Smooth muscle cell (in vitro differentiated cells): Measurements from ENCODE around the gene IBA57. TPM values are rescaled to one million over a fixed set of nuclear protein-coding genes. Genes with fewer than 3 reads are reported as not detected.

Experiments
- DNase-seq: peaks from one replicate; lab custom pipeline; 2025; ENCODE audit not compliant: unreplicated experiment; lab: John Stamatoyannopoulos, UW
- H2AFZ ChIP-seq: fragments of 200-600 bp; sonication (generic); 2 replicates; pipeline ENCODE4 v1.6.0; 2016; ENCODE audit warnings: antibody characterized with exemption, low read depth, mild to moderate bottlenecking
- H3F3A ChIP-seq: fragments of 200-600 bp; sonication (generic); 2 replicates; pipeline ENCODE4 v1.6.0; 2017; ENCODE audit warnings: antibody characterized with exemption, low read depth
- H3K27ac ChIP-seq: fragments of 200-600 bp; sonication (generic); 2 replicates; pipeline ENCODE4 v1.5.1; 2016; ENCODE audit warnings: low read depth, mild to moderate bottlenecking
- H3K27me3 ChIP-seq: fragments of 200-600 bp; sonication (generic); 2 replicates; pipeline ENCODE4 v1.6.1; 2016; ENCODE audit warnings: low read depth, mild to moderate bottlenecking
- H3K36me3 ChIP-seq: fragments of 200-600 bp; sonication (generic); 2 replicates; pipeline ENCODE4 v1.5.1; 2016; ENCODE audit warnings: low read depth
- H3K4me1 ChIP-seq: fragments of 200-600 bp; sonication (generic); 2 replicates; pipeline ENCODE4 v1.5.1; 2016; ENCODE audit warnings: low read depth
- H3K4me2 ChIP-seq: fragments of 200-600 bp; sonication (generic); 2 replicates; pipeline ENCODE4 v1.6.0; 2016; ENCODE audit warnings: mild to moderate bottlenecking
- H3K4me3 ChIP-seq: fragments of 200-600 bp; sonication (generic); 2 replicates; pipeline ENCODE4 v1.5.1; 2016; ENCODE audit warnings: mild to moderate bottlenecking
- H3K79me2 ChIP-seq: fragments of 200-600 bp; sonication (generic); 2 replicates; pipeline ENCODE4 v1.6.0; 2016; ENCODE audit warnings: low read depth, mild to moderate bottlenecking
- H3K9ac ChIP-seq: fragments of 200-600 bp; sonication (generic); 2 replicates; pipeline ENCODE4 v1.6.0; 2016; ENCODE audit warnings: low read depth
- H3K9me3 ChIP-seq: fragments of 200-600 bp; sonication (generic); replicated peaks from 2 replicates; pipeline ENCODE4 v1.5.1; 2016; ENCODE audit warnings: low read depth
- H4K20me1 ChIP-seq: fragments of 200-600 bp; sonication (generic); 2 replicates; pipeline ENCODE4 v1.6.0; 2016; ENCODE audit warnings: low read depth
- WGBS: methylation state at CpG from one replicate; pipeline ENCODE4 v1.1.7; 2016; ENCODE audit warnings: low lambda C conversion rate; 5-methylcytosine and 5-hydroxymethylcytosine counted together
- polyA plus RNA-seq: library from polyadenylated mRNA; unstranded; fragments of >200 nt; fragmentation: Nextera tagmentation; extraction: Ambion mirVana; gene quantifications from 2 replicates; pipeline ENCODE4 v1.2.1, GENCODE V29; 2016
- total RNA-seq: library from RNA; depleted of rRNA; stranded (reverse); fragments of >200 nt; gene quantifications from 2 replicates; pipeline ENCODE4 v1.2.3, GENCODE V29; 2014
- TF ChIP-seq, protein P1 (sequence below): fragments of 200-600 bp; sonication (generic); IDR thresholded peaks from 2 replicates; pipeline ENCODE4 v1.5.1; 2017; ENCODE audit warnings: borderline replicate concordance, mild to moderate bottlenecking, antibody characterized with exemption; ENCODE audit not compliant: insufficient read depth, poor library complexity, severe bottlenecking

IBA57 gene
- total and polyA plus RNA-seq, 2 experiments from 2014 or later: 1.6 to 1.8 TPM

DNA sequence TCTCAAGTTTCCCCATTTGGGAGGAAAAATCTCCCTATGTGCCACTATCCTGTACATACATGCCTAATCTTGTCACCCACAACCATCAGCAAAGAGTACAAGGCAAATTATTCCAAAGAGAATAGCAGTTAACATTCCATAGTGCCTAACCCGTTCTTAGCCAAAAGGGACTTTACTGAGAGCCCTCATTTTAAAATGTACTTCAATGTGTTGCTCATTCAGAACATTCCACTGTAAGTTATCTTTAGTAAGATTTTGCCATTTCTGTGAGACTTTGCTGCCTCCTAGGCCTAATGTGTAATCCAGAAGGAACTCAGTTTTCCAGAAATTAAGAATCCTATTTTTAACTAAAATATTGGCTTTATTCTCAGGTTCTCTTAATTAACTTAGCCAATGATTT lies 45.3 kb upstream of the IBA57 start:
- Histone ChIP-seq H3K36me3 (peaks cover 4% of the 10 kb centered on the region), H4K20me1 (no peaks in the 10 kb centered on the region), H3K4me3 (no peak overlapping the region), H3K4me2 (no peak overlapping the region), H3F3A (no peaks in the 10 kb centered on the region), H3K9ac (no peak overlapping the region), H3K9me3 (no peaks in the 10 kb centered on the region), H3K4me1 (no peaks in the 10 kb centered on the region), H3K27ac (no peak overlapping the region), H2AFZ (no peak overlapping the region), H3K27me3 (peaks cover 12% of the 10 kb centered on the region), H3K79me2 (no peaks in the 10 kb centered on the region)
- no peak for DNase-seq
- WGBS: 57% methylated on average over 1 of the region's 1 CpG
- TF ChIP-seq, protein P1, sequence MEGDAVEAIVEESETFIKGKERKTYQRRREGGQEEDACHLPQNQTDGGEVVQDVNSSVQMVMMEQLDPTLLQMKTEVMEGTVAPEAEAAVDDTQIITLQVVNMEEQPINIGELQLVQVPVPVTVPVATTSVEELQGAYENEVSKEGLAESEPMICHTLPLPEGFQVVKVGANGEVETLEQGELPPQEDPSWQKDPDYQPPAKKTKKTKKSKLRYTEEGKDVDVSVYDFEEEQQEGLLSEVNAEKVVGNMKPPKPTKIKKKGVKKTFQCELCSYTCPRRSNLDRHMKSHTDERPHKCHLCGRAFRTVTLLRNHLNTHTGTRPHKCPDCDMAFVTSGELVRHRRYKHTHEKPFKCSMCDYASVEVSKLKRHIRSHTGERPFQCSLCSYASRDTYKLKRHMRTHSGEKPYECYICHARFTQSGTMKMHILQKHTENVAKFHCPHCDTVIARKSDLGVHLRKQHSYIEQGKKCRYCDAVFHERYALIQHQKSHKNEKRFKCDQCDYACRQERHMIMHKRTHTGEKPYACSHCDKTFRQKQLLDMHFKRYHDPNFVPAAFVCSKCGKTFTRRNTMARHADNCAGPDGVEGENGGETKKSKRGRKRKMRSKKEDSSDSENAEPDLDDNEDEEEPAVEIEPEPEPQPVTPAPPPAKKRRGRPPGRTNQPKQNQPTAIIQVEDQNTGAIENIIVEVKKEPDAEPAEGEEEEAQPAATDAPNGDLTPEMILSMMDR: no peak

DNA sequence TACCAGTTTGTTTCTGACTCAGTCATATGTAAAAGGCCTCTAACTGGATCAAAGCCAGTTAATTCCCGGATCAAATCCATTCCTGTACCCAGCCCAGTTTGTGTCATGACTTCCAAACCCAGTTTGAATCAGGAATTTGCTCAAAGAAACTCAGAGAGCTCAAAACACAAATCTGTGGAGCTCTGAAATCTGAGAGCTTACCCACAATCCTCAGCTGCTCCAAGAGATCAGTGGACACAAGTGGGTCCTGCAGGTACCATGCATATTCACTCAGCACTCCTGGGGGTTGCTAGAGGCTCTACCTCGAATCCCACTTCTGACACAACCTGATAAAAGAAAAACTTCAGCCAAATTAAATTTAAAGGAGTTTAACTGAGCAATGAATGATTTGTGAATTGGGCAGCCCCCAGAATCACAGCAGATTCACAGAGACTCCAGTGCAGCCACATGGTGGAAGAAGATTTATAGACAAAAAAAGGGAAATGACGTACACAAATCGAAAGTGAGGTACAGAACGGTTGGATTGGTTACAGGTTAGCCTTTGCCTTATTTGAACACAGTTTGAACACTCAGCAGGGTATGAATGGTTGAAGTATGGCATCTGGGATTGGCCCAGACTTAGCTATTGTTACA lies 44.6 kb upstream of the IBA57 start:
- H3K27ac ChIP-seq: no peak overlapping the region

DNA sequence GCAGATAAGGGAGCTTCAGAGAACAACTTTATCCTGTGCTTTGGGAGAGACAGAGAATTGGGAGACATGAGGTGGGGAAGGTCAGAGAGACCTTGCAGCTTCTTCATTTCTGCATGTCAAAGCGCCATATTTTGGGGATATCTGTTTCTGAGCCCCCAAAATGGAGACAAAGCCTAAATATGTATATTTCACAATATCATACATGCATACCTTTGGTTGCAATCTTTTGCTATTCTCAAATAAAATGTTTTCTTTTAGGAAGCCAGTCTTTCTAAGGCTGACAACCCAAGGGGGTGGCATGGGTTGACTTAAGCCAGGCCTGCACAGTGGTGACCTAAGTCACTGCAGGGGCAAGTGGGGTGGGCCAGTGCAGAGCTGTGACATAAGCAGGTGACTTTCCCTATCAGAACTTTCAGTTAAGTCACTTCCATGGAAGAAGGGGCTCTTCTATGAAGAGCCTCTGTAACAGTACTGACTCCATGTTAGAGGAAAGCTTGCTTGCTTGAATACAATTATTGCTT lies 42.6 kb upstream of the IBA57 start:
- H3K36me3 ChIP-seq: peaks cover 3% of the 10 kb centered on the region
- no peak overlapping the region for H3K9ac ChIP-seq
- H3K27me3 ChIP-seq: peaks cover 12% of the 10 kb centered on the region
- 38% methylated on average over 1 of the region's 1 CpG for WGBS
- H2AFZ ChIP-seq: no peak overlapping the region
- TF ChIP-seq, protein P1: no peak
- H3K79me2 ChIP-seq: no peaks in the 10 kb centered on the region
- H3K27ac ChIP-seq: no peak overlapping the region
- H3K4me2 ChIP-seq: no peak overlapping the region
- no peak for DNase-seq
- no peaks in the 10 kb centered on the region for H3F3A ChIP-seq
- no peaks in the 10 kb centered on the region for H4K20me1 ChIP-seq
- H3K9me3 ChIP-seq: no peaks in the 10 kb centered on the region
- H3K4me3 ChIP-seq: no peak overlapping the region
- no peaks in the 10 kb centered on the region for H3K4me1 ChIP-seq

More for the DNA sequence above, 44.6 kb upstream of the IBA57 start:
- WGBS: 83% methylated on average over 5 of the region's 5 CpGs
- TF ChIP-seq, protein P1: no peak
- Histone ChIP-seq H3K4me2 (no peak overlapping the region), H3K79me2 (no peaks in the 10 kb centered on the region), H3K9ac (no peak overlapping the region), H2AFZ (no peak overlapping the region), H3K4me3 (no peak overlapping the region), H3K9me3 (no peaks in the 10 kb centered on the region), H3K36me3 (peaks cover 4% of the 10 kb centered on the region), H3K27me3 (peaks cover 12% of the 10 kb centered on the region), H3F3A (no peaks in the 10 kb centered on the region), H3K4me1 (no peaks in the 10 kb centered on the region), H4K20me1 (no peaks in the 10 kb centered on the region)
- no peak for DNase-seq

DNA sequence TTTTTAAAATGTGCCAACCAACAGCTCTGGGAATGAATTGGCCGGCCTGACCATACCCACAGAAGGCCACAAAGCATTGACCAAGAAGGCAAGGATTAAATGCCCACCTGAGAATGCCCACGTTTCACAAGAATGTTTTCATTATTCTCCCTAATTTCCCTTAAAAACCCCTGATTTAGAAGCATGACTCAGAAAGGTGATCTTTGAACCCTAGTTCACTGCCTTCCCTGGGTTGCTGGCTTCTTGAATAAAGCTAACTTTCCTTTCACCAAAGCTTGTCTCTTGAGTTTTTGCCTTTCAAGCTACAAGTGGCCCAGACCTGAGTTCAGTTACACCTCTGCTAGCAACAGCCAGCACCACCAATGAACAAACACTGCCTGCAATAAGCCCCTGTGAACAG lies 42.1 kb upstream of the IBA57 start:
- no peak overlapping the region for H3K4me3 ChIP-seq
- H4K20me1 ChIP-seq: no peaks in the 10 kb centered on the region
- H3K36me3 ChIP-seq: no peaks in the 10 kb centered on the region
- no peaks in the 10 kb centered on the region for H3K79me2 ChIP-seq
- H3K9me3 ChIP-seq: no peaks in the 10 kb centered on the region
- H3K4me1 ChIP-seq: no peaks in the 10 kb centered on the region
- TF ChIP-seq, protein P1: no peak
- no peak overlapping the region for H3K4me2 ChIP-seq
- DNase-seq: no peak
- H2AFZ ChIP-seq: no peak overlapping the region
- H3K9ac ChIP-seq: no peak overlapping the region
- WGBS: 61% methylated on average over 2 of the region's 2 CpGs
- peaks cover 12% of the 10 kb centered on the region for H3K27me3 ChIP-seq
- no peaks in the 10 kb centered on the region for H3F3A ChIP-seq
- H3K27ac ChIP-seq: no peak overlapping the region
